ENCODE results near the gene ERICH2. TPM values are rescaled to one million over a fixed set of nuclear protein-coding genes. Genes with fewer than 3 reads are reported as not detected.
"Not testable (repeated sequence)": the region's sequence is repeated elsewhere in the genome, so short reads cannot be mapped to it uniquely, and the experiment has no call there.

The ERICH2 gene
- not detected for total RNA-seq

DNA sequence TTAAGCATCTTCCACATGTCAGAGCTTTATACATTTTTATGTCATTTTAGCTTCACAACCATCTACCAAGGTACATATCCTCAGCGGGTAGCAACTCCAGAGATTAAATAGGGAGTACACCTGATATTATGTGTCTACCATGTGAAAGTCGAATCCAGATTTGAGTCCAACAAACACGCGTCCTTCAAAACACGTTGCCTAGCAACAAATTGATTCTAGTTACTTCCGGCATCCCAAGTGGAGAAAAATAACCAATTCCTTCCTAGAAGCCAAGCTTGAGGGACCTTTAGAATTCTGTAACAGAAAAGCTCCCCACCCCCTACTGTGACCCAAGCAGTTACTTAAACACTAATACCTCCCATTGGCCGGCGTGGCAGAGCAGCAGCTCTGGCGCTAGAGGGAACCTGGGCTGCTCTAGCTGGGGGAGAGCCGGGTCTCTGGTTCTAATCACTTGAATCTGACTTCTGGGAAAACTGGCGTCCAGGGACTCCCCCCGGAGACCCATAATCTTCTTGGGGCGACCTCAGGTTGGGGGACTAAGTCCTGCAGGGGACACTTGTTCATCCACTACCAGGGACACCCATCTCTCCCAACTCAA is at the start of gene ERICH2:
Gene ERICH2, plus strand, starts transcription at position 371 of the 598 bp plus-strand sequence. CDS start 304 bp downstream, outside the sequence.
- no peaks in the 10 kb centered on the region for H3K9me3 ChIP-seq

GRCh38 chr2:170721678-170722077 is 48.5 kb upstream of the ERICH2 start:
- DNase-seq = no peak
- H3K4me1 ChIP-seq = peaks cover 0 to 9% (median 3%) of the 10 kb centered on the region in 4 donors
- no peak overlapping the region for H3K4me3 ChIP-seq
- H3K9me3 ChIP-seq = no peaks in the 10 kb centered on the region
- H3K27ac ChIP-seq = no peak overlapping the region
- peaks cover 0 to 14% of the 10 kb centered on the region in 2 donors for H3K27me3 ChIP-seq
- H3K36me3 ChIP-seq = no peaks in the 10 kb centered on the region
- no peak for TF ChIP-seq POLR2A (IDR thresholded peaks at IDR 0.05)
- TF ChIP-seq, protein P1, sequence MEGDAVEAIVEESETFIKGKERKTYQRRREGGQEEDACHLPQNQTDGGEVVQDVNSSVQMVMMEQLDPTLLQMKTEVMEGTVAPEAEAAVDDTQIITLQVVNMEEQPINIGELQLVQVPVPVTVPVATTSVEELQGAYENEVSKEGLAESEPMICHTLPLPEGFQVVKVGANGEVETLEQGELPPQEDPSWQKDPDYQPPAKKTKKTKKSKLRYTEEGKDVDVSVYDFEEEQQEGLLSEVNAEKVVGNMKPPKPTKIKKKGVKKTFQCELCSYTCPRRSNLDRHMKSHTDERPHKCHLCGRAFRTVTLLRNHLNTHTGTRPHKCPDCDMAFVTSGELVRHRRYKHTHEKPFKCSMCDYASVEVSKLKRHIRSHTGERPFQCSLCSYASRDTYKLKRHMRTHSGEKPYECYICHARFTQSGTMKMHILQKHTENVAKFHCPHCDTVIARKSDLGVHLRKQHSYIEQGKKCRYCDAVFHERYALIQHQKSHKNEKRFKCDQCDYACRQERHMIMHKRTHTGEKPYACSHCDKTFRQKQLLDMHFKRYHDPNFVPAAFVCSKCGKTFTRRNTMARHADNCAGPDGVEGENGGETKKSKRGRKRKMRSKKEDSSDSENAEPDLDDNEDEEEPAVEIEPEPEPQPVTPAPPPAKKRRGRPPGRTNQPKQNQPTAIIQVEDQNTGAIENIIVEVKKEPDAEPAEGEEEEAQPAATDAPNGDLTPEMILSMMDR (IDR thresholded peaks at IDR 0.05) = no peak

More for the DNA sequence above, at the start of gene ERICH2:
- Histone ChIP-seq H3K27me3 (no peaks in the 10 kb centered on the region), H3K4me1 (peaks cover 0 to 4% (median 2%) of the 10 kb centered on the region in 4 donors), H3K4me3 (peak within 1 kb of the TSS; percentile 54 to 68 (median 56)), H3K27ac (peak within 1 kb of the TSS in 3 of 4 donors; percentile 4 to 59 (median 31)), H3K36me3 (no peaks in the 10 kb centered on the region)
- TF ChIP-seq POLR2A (IDR thresholded peaks at IDR 0.05) = no peak
- TF ChIP-seq, protein P1 (IDR thresholded peaks at IDR 0.05) = peak in 1 of 6 experiments; percentile 9
- DNase-seq = peak in 2 of 3 donors; percentile 22 to 63

GRCh38 chr2:170722301-170722700 is 47.9 kb upstream of the ERICH2 start:
- H3K27ac ChIP-seq = no peak overlapping the region
- H3K9me3 ChIP-seq = no peaks in the 10 kb centered on the region
- TF ChIP-seq, protein P1 (IDR thresholded peaks at IDR 0.05) = no peak
- no peak for TF ChIP-seq POLR2A (IDR thresholded peaks at IDR 0.05)
- no peak overlapping the region for H3K4me3 ChIP-seq
- no peaks in the 10 kb centered on the region for H3K36me3 ChIP-seq
- DNase-seq = no peak
- H3K27me3 ChIP-seq = peaks cover 0 to 7% of the 10 kb centered on the region in 2 donors
- peaks cover 0 to 2% (median under 1%) of the 10 kb centered on the region in 4 donors for H3K4me1 ChIP-seq

- H3K27me3 ChIP-seq = peaks cover 0 to under 1% of the 10 kb centered on the region in 2 donors
- TF ChIP-seq POLR2A (IDR thresholded peaks at IDR 0.05) = no peak
- TF ChIP-seq, protein P1 (IDR thresholded peaks at IDR 0.05) = no peak
- no peak overlapping the region for H3K4me3 ChIP-seq
Observed at GRCh38 chr2:170723446-170723958, 46.7 kb upstream of the ERICH2 start.

GRCh38 chr2:170733798-170734600 is 36.2 kb upstream of the ERICH2 start:
- no peaks in the 10 kb centered on the region for H3K27me3 ChIP-seq
- no peaks in the 10 kb centered on the region for H3K9me3 ChIP-seq
- H3K4me3 ChIP-seq = no peak overlapping the region
- no peaks in the 10 kb centered on the region for H3K4me1 ChIP-seq
- no peak for DNase-seq
- TF ChIP-seq POLR2A (IDR thresholded peaks at IDR 0.05) = no peak
- TF ChIP-seq, protein P1 (IDR thresholded peaks at IDR 0.05) = no peak
- no peak overlapping the region for H3K27ac ChIP-seq
- H3K36me3 ChIP-seq = no peaks in the 10 kb centered on the region

More at GRCh38 chr2:170723446-170723958, 46.7 kb upstream of the ERICH2 start:
- DNase-seq = no peak
- Histone ChIP-seq H3K4me1 (no peaks in the 10 kb centered on the region), H3K27ac (no peak overlapping the region), H3K36me3 (no peaks in the 10 kb centered on the region), H3K9me3 (no peaks in the 10 kb centered on the region)

GRCh38 chr2:170734601-170735000 is 35.6 kb upstream of the ERICH2 start:
- not testable (repeated sequence) for DNase-seq, H3K27me3 ChIP-seq, H3K9me3 ChIP-seq, H3K27ac ChIP-seq, H3K4me1 ChIP-seq, H3K36me3 ChIP-seq, H3K4me3 ChIP-seq

Data from Peyer's patch (tissue), 4 donors.